ENCODE results near the gene PUDP.

PUDP gene

GRCh38 chrX:7147978-7148854 lies at the start of gene PUDP:
Gene PUDP (minus strand): TSS chrX:7148153. CDS start chrX:7148113, 40 bp downstream.
- TF ChIP-seq CTCF (IDR thresholded peaks at IDR 0.05): no peak; the same call in 1 of the 2 replicates

- no peak for TF ChIP-seq CTCF (IDR thresholded peaks at IDR 0.05)
These were observed 46.7 kb upstream of the PUDP start for GRCh38 chrX:7194606-7195005.

GRCh38 chrX:7192871-7193270 lies 44.9 kb upstream of the PUDP start:
- TF ChIP-seq CTCF (IDR thresholded peaks at IDR 0.05): no peak

GRCh38 chrX:7191681-7192110 lies 43.7 kb upstream of the PUDP start:
- no peak for TF ChIP-seq CTCF (IDR thresholded peaks at IDR 0.05)

GRCh38 chrX:7190157-7190556 lies 42.2 kb upstream of the PUDP start:
- TF ChIP-seq CTCF (IDR thresholded peaks at IDR 0.05): no peak

- TF ChIP-seq CTCF (IDR thresholded peaks at IDR 0.05): no peak
These were observed 40.7 kb upstream of the PUDP start for GRCh38 chrX:7188672-7189071.

GRCh38 chrX:7184816-7185215 lies 36.9 kb upstream of the PUDP start:
- no peak for TF ChIP-seq CTCF (IDR thresholded peaks at IDR 0.05)
